HEK293 (cell line): ENCODE data around the gene DUS1L.

Experiments used
- CTCF ChIA-PET: fragments of 350-600 bp; formaldehyde crosslinking; extraction: SDS; loops from one replicate; lab custom pipeline; 2021; ENCODE audit warnings: antibody characterized with exemption; lab: Yijun Ruan, JAX
- POLR2A ChIA-PET: fragments of 300-600 bp; formaldehyde crosslinking; extraction: SDS; loops from one replicate; lab custom pipeline; 2020; ENCODE audit warnings: antibody characterized with exemption, inconsistent platforms; lab: Yijun Ruan, JAX
- H3K27ac ChIP-seq: fragments of 200-500 bp; sonication (Bioruptor generic); 2 replicates; pipeline ENCODE4 v1.5.1; 2014; ENCODE audit warnings: low read depth, low read length, control low read depth, inconsistent platforms; ENCODE audit errors: extremely low read depth
- H3K36me3 ChIP-seq, 2 experiments: fragments of 200-500 bp in 1 of 2; sonication (Bioruptor generic) in 1 of 2; 1 replicate in 1 of 2; 2 replicates in 1 of 2; pipeline ENCODE4 v1.5.1; 2014 to 2017; ENCODE audit warnings: inconsistent platforms in 2 of 2, low read length in 2 of 2; ENCODE audit not compliant: control insufficient read depth in 2 of 2, insufficient read depth in 1 of 2
- H3K4me1 ChIP-seq: fragments of 200-500 bp; sonication (Bioruptor generic); 2 replicates; pipeline ENCODE4 v1.5.1; 2014; ENCODE audit warnings: mild to moderate bottlenecking, low read length, inconsistent platforms; ENCODE audit not compliant: control insufficient read depth, insufficient read depth
- H3K4me3 ChIP-seq: 2 replicates; pipeline ENCODE4 v1.5.1; 2011; ENCODE audit warnings: low read depth, mild to moderate bottlenecking, control low read depth, low read length, moderate library complexity
- H3K9me3 ChIP-seq: fragments of 200-500 bp; sonication (Bioruptor generic); 2 replicates; pipeline ENCODE4 v1.5.1; 2014; ENCODE audit warnings: low read depth, low read length, inconsistent platforms; ENCODE audit not compliant: control insufficient read depth, insufficient read depth
- BCL11B ChIP-seq: fragments of 450-650 bp; formaldehyde crosslinking; IDR thresholded peaks from 2 replicates; pipeline ENCODE4 v1.5.1; 2016; ENCODE audit warnings: low read depth, missing biosample characterization, missing genetic modification characterization
- CTCF ChIP-seq: fragments of 450-650 bp; formaldehyde crosslinking; IDR thresholded peaks from 2 replicates; pipeline ENCODE4 v1.5.1; 2016; ENCODE audit warnings: missing biosample characterization, missing genetic modification characterization
- GLIS1 ChIP-seq: fragments of 450-650 bp; formaldehyde crosslinking; IDR thresholded peaks from 2 replicates; pipeline ENCODE4 v1.5.1; 2016; ENCODE audit warnings: missing biosample characterization, missing genetic modification characterization
- GLIS2 ChIP-seq: fragments of 450-650 bp; formaldehyde crosslinking; IDR thresholded peaks from 2 replicates; pipeline ENCODE4 v1.5.1; 2016; ENCODE audit warnings: missing biosample characterization, missing genetic modification characterization
- KLF1 ChIP-seq: fragments of 450-650 bp; formaldehyde crosslinking; IDR thresholded peaks from 2 replicates; pipeline ENCODE4 v1.5.1; 2016; ENCODE audit warnings: missing biosample characterization, missing genetic modification characterization
- KLF7 ChIP-seq: fragments of 450-650 bp; formaldehyde crosslinking; IDR thresholded peaks from 2 replicates; pipeline ENCODE4 v1.5.1; 2016; ENCODE audit warnings: missing biosample characterization, missing genetic modification characterization, borderline replicate concordance
- KLF8 ChIP-seq: fragments of 450-650 bp; formaldehyde crosslinking; IDR thresholded peaks from 2 replicates; pipeline ENCODE4 v1.5.1; 2016; ENCODE audit warnings: missing biosample characterization, missing genetic modification characterization
- KLF9 ChIP-seq: fragments of 450-650 bp; formaldehyde crosslinking; IDR thresholded peaks from 2 replicates; pipeline ENCODE4 v1.5.1; 2016; ENCODE audit warnings: missing biosample characterization, missing genetic modification characterization, low read depth
- REPIN1 ChIP-seq: fragments of 450-650 bp; formaldehyde crosslinking; IDR thresholded peaks from 2 replicates; pipeline ENCODE4 v1.5.1; 2017; ENCODE audit warnings: missing biosample characterization, missing genetic modification characterization, low read depth
- SCRT2 ChIP-seq: fragments of 450-650 bp; formaldehyde crosslinking; IDR thresholded peaks from 2 replicates; pipeline ENCODE4 v1.5.1; 2016; ENCODE audit warnings: missing biosample characterization, missing genetic modification characterization
- SP2 ChIP-seq: fragments of 450-650 bp; formaldehyde crosslinking; IDR thresholded peaks from 2 replicates; pipeline ENCODE4 v1.5.1; 2016; ENCODE audit warnings: missing biosample characterization, missing genetic modification characterization
- ZBTB21 ChIP-seq: fragments of 450-650 bp; formaldehyde crosslinking; IDR thresholded peaks from 2 replicates; pipeline ENCODE4 v1.5.1; 2017; ENCODE audit warnings: missing biosample characterization, missing genetic modification characterization
- ZBTB7A ChIP-seq: fragments of 450-650 bp; formaldehyde crosslinking; IDR thresholded peaks from 2 replicates; pipeline ENCODE4 v1.5.1; 2016; ENCODE audit warnings: low read depth, missing biosample characterization, missing genetic modification characterization
- ZFP69B ChIP-seq: fragments of 450-650 bp; formaldehyde crosslinking; IDR thresholded peaks from 2 replicates; pipeline ENCODE4 v1.5.1; 2016; ENCODE audit warnings: missing biosample characterization, missing genetic modification characterization
- ZIC2 ChIP-seq: fragments of 450-650 bp; formaldehyde crosslinking; IDR thresholded peaks from 2 replicates; pipeline ENCODE4 v1.5.1; 2016; ENCODE audit warnings: missing biosample characterization, missing genetic modification characterization
- ZNF175 ChIP-seq: fragments of 450-650 bp; formaldehyde crosslinking; IDR thresholded peaks from 2 replicates; pipeline ENCODE4 v1.5.1; 2016; ENCODE audit warnings: missing biosample characterization, missing genetic modification characterization
- ZNF423 ChIP-seq: fragments of 450-650 bp; formaldehyde crosslinking; IDR thresholded peaks from 2 replicates; pipeline ENCODE4 v1.5.1; 2016; ENCODE audit warnings: missing biosample characterization, missing genetic modification characterization
- ZNF558 ChIP-seq: fragments of 450-650 bp; formaldehyde crosslinking; IDR thresholded peaks from 2 replicates; pipeline ENCODE4 v1.5.1; 2016; ENCODE audit warnings: missing biosample characterization, missing genetic modification characterization
- TF ChIP-seq, protein P1 (sequence below): fragments of 450-650 bp; formaldehyde crosslinking; IDR thresholded peaks from 2 replicates; pipeline ENCODE4 v1.5.1; 2016; ENCODE audit warnings: missing biosample characterization, missing genetic modification characterization
- TF ChIP-seq, protein P2 (sequence below): fragments of 450-650 bp; formaldehyde crosslinking; IDR thresholded peaks from 2 replicates; pipeline ENCODE4 v1.5.1; 2016; ENCODE audit warnings: missing biosample characterization, missing genetic modification characterization
- TF ChIP-seq, protein P3 (sequence below): fragments of 450-650 bp; formaldehyde crosslinking; IDR thresholded peaks from 2 replicates; pipeline ENCODE4 v1.5.1; 2016; ENCODE audit warnings: missing biosample characterization, missing genetic modification characterization, borderline replicate concordance
- TF ChIP-seq, protein P4 (sequence below): fragments of 450-650 bp; formaldehyde crosslinking; IDR thresholded peaks from 2 replicates; pipeline ENCODE4 v1.5.1; 2016; ENCODE audit warnings: missing biosample characterization, missing genetic modification characterization

DUS1L gene

GRCh38 chr17:82031885-82032627 is 33.5 kb downstream of the DUS1L start:
- ChIA-PET POLR2A (interaction anchor here (0.8 to 6.0 kb wide), 6 partner anchors 11 to 72 kb away, joined by 3 to 56 read pairs (median 19); partner anchors contain the start of genes CENPX, GPS1, LRRC45 and RFNG), CTCF (interaction anchor here (3.6 kb wide), 1 partner anchor 11 kb away, joined by 32 read pairs; the partner anchor contains the start of genes CENPX and LRRC45)
- peak overlapping the region; percentile 84 for H3K27ac ChIP-seq
- H3K4me3 ChIP-seq, result peak overlapping the region; percentile 37
- H3K4me1 ChIP-seq, result peaks cover 10% of the 10 kb centered on the region
- peaks cover 0 to 65% of the 10 kb centered on the region in 2 experiments; a peak in 1 of 3 replicates for H3K36me3 ChIP-seq
- no peaks in the 10 kb centered on the region for H3K9me3 ChIP-seq
- TF ChIP-seq KLF9 (tag by site-specific recombination), result peak; percentile 68; the same call in 1 of the 2 replicates
- TF ChIP-seq ZNF175, result no peak
- TF ChIP-seq ZNF558 (tag by site-specific recombination), result no peak
- no peak for TF ChIP-seq REPIN1 (tag by site-specific recombination)
- TF ChIP-seq, protein P1, sequence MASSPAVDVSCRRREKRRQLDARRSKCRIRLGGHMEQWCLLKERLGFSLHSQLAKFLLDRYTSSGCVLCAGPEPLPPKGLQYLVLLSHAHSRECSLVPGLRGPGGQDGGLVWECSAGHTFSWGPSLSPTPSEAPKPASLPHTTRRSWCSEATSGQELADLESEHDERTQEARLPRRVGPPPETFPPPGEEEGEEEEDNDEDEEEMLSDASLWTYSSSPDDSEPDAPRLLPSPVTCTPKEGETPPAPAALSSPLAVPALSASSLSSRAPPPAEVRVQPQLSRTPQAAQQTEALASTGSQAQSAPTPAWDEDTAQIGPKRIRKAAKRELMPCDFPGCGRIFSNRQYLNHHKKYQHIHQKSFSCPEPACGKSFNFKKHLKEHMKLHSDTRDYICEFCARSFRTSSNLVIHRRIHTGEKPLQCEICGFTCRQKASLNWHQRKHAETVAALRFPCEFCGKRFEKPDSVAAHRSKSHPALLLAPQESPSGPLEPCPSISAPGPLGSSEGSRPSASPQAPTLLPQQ (tag by site-specific recombination), result peak; percentile 66; the same call in 1 of the 2 replicates
- TF ChIP-seq ZBTB7A (tag by site-specific recombination), result peak; percentile 87; the same call in 1 of the 2 replicates
- peak; percentile 79 for TF ChIP-seq KLF8 (tag by site-specific recombination)
- TF ChIP-seq ZBTB21, result no peak
- TF ChIP-seq, protein P2, sequence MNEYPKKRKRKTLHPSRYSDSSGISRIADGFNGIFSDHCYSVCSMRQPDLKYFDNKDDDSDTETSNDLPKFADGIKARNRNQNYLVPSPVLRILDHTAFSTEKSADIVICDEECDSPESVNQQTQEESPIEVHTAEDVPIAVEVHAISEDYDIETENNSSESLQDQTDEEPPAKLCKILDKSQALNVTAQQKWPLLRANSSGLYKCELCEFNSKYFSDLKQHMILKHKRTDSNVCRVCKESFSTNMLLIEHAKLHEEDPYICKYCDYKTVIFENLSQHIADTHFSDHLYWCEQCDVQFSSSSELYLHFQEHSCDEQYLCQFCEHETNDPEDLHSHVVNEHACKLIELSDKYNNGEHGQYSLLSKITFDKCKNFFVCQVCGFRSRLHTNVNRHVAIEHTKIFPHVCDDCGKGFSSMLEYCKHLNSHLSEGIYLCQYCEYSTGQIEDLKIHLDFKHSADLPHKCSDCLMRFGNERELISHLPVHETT (tag by site-specific recombination), result no peak
- 0 out of 2 replicates have a peak, but pooled peaks have one; percentile 37 for TF ChIP-seq ZNF423
- TF ChIP-seq CTCF, result peak; percentile 29; the same call in 1 of the 2 replicates
- TF ChIP-seq GLIS2, result peak; percentile 71
- TF ChIP-seq, protein P3, sequence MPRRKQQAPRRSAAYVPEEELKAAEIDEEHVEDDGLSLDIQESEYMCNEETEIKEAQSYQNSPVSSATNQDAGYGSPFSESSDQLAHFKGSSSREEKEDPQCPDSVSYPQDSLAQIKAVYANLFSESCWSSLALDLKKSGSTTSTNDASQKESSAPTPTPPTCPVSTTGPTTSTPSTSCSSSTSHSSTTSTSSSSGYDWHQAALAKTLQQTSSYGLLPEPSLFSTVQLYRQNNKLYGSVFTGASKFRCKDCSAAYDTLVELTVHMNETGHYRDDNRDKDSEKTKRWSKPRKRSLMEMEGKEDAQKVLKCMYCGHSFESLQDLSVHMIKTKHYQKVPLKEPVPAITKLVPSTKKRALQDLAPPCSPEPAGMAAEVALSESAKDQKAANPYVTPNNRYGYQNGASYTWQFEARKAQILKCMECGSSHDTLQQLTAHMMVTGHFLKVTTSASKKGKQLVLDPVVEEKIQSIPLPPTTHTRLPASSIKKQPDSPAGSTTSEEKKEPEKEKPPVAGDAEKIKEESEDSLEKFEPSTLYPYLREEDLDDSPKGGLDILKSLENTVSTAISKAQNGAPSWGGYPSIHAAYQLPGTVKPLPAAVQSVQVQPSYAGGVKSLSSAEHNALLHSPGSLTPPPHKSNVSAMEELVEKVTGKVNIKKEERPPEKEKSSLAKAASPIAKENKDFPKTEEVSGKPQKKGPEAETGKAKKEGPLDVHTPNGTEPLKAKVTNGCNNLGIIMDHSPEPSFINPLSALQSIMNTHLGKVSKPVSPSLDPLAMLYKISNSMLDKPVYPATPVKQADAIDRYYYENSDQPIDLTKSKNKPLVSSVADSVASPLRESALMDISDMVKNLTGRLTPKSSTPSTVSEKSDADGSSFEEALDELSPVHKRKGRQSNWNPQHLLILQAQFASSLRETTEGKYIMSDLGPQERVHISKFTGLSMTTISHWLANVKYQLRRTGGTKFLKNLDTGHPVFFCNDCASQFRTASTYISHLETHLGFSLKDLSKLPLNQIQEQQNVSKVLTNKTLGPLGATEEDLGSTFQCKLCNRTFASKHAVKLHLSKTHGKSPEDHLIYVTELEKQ (tag by site-specific recombination), result no peak
- peak; percentile 98 for TF ChIP-seq KLF1
- peak; percentile 31 for TF ChIP-seq ZIC2 (tag by site-specific recombination)
- TF ChIP-seq GLIS1 (tag by site-specific recombination), result peak; percentile 75
- TF ChIP-seq, protein P4, sequence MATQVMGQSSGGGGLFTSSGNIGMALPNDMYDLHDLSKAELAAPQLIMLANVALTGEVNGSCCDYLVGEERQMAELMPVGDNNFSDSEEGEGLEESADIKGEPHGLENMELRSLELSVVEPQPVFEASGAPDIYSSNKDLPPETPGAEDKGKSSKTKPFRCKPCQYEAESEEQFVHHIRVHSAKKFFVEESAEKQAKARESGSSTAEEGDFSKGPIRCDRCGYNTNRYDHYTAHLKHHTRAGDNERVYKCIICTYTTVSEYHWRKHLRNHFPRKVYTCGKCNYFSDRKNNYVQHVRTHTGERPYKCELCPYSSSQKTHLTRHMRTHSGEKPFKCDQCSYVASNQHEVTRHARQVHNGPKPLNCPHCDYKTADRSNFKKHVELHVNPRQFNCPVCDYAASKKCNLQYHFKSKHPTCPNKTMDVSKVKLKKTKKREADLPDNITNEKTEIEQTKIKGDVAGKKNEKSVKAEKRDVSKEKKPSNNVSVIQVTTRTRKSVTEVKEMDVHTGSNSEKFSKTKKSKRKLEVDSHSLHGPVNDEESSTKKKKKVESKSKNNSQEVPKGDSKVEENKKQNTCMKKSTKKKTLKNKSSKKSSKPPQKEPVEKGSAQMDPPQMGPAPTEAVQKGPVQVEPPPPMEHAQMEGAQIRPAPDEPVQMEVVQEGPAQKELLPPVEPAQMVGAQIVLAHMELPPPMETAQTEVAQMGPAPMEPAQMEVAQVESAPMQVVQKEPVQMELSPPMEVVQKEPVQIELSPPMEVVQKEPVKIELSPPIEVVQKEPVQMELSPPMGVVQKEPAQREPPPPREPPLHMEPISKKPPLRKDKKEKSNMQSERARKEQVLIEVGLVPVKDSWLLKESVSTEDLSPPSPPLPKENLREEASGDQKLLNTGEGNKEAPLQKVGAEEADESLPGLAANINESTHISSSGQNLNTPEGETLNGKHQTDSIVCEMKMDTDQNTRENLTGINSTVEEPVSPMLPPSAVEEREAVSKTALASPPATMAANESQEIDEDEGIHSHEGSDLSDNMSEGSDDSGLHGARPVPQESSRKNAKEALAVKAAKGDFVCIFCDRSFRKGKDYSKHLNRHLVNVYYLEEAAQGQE (tag by site-specific recombination), result peak; percentile 47; the same call in 1 of the 2 replicates
- TF ChIP-seq KLF7 (tag by site-specific recombination), result peak; percentile 62; the same call in 1 of the 2 replicates
- peak; percentile 38; the same call in 1 of the 2 replicates for TF ChIP-seq SCRT2 (tag by site-specific recombination)
- peak; percentile 61; the same call in 1 of the 2 replicates for TF ChIP-seq BCL11B (tag by site-specific recombination)
- TF ChIP-seq ZFP69B, result peak; percentile 73
- peak; percentile 70 for TF ChIP-seq SP2 (tag by site-specific recombination)
